NCI-H2196 (cell line): Measurements from ENCODE around the gene STRN3.
"Not testable (repeated sequence)": the region's sequence is repeated elsewhere in the genome, so short reads cannot be mapped to it uniquely, and the experiment has no call there.

Experiments
- DNase-seq: peaks from one replicate; lab custom pipeline; 2025; ENCODE audit not compliant: unreplicated experiment; lab: John Stamatoyannopoulos, UW

STRN3 gene

DNA sequence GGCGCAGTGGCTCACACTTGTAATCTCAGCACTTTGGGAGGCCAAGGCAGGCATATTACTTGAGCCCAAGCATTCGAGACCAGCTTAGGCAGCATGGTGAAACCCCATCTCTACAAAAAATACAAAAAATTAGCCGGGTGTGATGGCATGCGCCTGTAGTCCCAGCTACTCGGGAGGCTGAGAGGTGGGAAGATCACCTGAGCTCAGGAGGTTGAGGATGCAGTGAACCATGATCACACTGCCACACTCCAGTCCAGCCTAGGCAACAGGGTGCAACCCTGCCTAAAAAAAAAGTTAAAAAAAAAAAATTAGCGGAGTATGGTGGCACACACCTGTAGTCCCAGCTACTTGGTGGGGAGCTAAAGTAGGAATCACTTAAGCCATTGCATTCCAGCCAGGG lies 22.2 kb downstream of the STRN3 start:
- not testable (repeated sequence) for DNase-seq

DNA sequence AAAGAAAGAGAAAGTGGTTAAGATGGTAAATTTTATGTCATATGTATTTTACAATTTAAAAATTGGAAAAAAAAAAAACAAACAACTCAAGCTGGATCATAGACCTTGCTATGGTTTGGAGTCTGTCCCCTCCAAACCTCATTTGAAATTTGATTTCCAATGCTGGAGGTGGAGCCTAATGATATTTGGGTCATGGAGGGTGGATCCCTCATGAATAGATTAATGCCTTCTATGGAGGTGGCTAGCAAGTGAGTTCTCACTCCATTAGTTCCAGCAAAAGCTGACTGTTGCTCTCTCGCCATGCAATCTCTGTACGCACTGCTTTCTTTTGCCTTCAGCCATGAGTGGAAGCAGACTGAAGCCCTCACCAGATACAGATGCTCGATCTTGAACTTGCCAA lies 22.9 kb downstream of the STRN3 start:
- no peak for DNase-seq

DNA sequence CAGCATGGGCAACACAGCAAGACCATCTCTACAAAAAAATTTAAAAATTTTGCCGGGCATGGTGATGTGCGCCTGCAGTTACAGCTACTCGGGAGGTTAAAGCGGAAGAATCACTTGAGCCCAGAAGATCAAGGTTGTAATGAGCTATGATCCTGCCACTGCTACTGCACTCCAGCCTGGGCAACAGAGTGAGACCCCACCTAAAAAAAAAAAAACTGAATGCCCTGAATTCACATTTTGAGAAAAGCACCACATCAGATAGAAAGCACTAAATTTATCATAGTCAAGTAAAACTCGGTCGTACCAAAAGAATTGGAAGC lies 24.9 kb downstream of the STRN3 start:
- DNase-seq = no peak

DNA sequence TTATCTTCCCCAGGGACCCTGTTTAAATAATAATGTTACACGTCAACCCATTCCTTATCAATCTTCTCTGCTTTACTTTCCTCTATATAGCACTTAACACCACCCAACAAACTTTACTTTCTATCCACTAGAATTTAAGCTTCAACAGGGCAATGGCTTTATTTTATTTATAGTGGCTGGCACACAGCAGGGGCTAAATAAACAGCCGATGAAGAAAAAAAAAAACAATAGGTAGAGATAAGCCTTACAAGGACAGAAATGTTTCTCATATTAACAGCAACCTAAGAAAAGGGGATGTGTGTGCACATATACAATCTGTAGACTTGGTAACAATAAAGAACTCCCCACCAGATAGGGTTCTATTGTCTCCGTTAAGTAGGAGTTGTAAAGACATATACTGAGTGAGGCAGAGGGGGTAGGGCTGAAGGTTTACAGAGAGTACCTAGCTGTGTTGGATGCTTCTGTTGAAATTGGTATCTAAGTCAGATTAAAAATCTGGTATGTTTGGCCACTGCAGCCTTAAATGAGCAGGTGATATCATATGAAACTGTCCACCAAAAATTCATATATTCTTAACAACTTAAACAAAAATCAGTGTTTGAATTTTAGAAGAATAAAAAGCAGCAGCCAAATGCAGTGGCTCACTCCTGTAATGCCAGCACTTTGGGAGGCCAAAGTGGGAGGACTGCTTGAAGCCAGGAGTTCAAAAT lies 25.4 kb downstream of the STRN3 start:
- no peak for DNase-seq

DNA sequence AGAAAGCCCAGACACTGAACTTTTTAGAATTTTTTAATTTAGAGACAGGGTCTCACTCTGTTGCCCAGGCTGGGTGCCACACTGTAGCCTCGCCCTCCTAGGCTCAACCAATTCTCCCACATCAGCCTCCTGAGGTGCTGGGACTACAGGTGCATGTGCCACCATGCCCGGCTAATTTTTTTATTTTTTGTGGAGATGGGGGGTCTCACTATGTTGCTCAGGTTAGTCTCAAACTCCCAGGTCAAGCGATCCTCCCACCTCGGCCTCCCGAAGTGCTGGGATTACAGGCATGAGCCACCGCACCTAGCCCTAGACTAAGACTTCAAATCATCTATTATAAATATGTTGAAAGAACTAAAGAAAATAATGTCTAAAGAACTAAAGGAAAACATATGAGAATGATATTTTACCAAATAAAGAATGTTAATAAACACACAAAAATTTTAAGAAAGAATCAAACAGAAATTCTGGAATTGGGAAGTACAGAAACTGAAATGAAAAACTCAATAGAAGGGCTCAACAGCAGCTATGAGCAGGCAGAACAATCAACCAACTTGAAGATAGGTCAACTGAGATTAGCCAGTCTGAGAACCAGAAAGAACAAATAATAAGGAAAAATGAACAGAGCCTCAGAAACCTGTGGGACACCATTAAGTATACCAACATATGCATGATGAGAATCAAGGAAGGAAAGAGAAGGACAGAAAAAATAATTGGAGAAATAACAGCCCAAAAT lies 27.0 kb downstream of the STRN3 start:
- no peak for DNase-seq

DNA sequence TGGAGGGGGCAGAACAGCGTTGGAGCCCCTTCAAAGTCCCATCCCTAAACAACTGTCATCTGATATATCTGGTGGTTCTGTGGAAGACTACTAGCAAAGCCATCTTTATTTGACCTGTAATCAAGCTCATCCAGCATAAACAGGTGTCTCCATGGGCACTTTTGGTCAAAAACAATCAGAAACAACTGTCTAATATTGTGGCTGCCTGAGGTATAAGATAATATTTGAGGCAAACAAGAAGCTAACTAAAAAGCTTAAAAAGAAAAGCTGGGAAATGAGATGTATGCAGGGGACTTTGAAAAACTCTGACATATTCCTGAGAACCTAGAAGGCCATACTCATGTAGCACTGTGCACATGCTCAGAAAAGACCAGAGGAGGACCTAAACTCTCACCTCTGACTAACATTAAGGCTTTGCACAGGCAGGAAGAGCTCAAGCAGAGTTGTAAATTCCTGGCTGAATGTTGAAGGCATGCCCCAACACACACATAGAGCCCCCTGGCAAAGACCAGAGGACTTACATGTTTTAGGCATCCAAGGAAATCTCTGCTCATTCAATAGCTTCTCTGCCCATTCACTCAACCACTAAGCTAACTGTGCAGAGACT lies 28.0 kb downstream of the STRN3 start:
- no peak for DNase-seq

DNA sequence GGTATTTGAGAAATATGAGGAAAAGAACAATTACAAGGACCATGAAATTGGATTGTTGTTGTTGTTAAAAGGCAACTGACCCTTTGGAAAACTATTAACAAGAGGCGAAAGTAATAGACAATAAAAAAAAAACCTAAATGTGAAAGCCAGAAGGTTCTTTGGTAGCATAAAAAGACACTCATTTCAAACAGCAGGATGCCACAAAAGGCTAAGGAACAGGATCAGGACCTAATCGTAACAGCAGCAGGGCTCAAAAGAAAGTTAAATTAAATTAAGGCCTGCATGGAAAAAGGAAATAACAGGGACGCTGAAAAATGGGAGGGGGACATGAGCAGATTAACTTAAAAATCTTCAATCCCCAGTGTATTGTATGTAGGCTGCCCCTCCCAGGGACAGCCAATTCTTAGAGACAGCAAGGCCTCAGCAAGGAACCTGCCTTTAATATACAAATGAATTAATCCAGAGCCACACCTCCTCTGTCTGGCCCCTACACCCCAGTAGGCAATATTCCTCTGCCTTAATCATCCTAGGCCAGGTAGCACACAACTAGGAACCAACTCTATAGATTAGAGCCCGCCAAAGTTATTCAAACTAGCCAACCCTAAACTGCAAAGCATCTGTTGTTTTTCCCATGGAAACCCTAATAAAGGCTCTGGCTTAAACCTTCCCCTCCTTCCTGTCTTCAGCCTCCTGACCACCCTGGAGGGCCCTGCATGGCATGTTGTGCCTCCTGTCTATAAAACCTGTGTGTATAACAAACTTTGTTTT lies 29.1 kb downstream of the STRN3 start:
- DNase-seq = no peak

DNA sequence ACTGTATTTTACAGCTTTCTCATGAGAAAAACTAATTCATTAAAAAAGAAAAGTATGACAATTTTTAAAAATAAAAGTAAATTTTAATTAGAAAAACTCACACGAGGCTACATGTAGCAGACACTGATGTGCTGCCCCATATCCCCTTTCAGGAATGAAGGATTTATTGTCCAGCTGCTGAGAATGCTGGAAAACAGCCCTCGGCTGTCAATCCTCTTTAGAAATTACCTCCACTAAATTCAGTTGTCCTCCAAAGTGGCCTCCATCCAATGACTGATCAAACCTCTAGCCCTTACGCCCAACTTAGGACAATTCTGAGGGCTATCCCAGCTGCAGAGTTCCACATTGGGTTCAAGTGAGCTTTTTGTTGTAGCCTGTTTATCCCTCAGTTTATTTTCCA lies 30.5 kb downstream of the STRN3 start:
- no peak for DNase-seq

DNA sequence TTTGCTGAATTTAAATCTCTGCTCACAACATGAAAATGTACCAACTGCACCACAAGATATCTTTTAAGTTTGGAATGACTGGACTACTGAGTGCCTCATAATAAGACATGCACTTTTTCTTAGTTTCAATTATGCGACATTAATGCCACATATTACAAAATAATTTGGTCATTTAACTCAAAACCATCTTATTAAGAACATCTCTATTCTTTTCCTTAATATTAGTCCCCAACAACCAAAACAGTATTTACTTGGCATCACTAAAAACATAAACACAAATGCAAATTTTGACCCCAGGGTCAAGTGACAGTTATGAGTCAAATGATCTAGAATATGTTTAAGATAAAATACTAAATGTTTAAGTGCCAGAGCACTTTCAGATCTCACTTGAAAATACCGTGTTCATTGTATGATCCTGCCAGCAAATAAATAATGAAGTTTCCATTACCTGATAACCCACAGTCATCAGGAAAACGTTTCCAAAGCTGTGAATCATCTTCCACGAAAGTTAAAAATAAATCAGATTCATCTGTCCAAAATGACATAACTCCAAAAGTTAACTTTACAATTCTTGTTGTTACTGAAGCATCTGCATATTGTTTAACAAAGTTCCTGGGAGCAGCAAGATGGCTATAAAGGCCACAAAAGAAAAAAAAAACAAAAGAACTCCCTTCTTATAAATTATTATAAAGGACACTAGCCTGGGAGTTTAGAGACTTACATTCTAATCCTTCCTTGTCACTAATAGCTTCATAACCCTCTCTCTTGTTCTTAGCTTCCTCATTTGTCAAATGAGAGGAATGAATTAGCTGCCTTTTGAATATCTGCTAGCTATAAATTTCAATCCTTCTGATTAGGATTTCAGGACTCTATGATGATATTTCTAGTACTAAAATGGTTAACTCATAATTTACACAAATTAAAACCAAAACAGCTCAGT lies 31.2 kb downstream of the STRN3 start:
- no peak for DNase-seq

DNA sequence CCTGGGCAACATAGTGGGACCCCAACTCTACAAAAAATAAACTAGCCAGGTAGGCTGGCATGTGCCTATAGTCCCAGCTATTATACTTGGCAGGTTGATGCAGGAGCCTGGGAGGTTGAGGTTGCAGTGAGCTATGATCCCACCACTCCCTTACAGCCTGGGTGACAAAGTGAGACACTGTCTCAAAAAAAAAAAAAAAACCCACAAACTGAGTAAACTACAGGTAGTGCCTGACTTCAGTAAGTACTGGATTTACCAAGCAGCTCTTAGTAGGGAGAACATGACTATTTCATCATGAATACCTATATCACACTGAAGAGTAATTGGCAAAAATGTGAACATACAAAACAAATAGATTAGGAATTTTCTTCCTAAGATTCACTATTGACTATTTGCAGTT lies 33.1 kb downstream of the STRN3 start:
- no peak for DNase-seq

DNA sequence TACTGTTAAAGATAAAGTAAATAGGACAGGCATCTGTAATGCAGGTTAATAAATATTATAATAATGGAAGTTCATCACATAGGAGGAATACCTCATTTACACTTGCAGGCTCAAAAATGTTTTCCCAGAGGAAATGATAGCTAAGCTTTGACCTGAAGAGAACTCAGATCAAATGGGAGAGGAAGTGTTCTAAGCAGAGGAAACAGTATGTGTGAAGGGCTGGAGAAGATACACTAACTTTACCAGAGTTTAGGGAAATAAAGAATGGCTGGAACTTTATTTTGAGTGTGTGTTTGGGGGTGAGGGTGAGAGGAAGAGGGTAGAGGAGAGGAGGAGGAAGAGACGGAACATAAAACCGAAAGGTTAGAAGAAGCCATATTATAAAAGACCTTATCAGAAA lies 34.8 kb downstream of the STRN3 start:
- no peak for DNase-seq

DNA sequence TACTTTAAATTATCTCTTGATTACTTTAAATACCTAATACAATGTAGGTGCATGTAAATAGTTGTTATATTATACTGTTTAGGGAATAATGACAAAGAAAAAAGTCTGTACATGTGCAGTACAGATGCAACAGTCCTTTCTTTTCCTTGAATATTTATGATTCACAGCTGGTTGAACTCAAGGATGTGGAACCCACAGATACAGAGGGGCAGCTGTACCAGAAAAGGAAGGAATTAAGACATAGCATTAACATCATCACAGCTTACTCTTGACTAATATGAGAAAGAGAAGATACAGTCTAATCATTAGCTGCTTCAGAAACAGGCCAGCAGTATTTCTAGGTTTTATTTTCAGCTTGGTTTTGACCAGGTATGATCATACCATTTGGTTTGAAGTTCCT lies 35.4 kb downstream of the STRN3 start:
- no peak for DNase-seq

DNA sequence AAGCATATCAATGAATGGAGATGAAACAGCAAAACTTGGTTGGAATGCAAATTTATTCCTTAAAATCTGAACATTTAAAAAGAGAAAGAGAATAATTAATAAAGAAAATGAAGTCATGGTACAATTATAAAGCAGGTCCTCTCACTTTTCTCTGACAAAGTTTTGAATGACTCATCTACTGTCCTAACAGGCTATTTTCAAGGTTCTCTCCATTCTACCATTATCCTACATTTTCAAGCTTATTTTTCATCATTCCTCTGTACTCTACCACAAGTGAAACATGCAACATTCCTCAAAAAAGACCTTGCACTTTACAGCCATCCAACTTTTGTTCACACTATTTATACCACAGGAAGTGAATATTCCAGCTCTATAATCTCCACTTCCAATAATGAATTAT lies 37.7 kb downstream of the STRN3 start:
- no peak for DNase-seq

DNA sequence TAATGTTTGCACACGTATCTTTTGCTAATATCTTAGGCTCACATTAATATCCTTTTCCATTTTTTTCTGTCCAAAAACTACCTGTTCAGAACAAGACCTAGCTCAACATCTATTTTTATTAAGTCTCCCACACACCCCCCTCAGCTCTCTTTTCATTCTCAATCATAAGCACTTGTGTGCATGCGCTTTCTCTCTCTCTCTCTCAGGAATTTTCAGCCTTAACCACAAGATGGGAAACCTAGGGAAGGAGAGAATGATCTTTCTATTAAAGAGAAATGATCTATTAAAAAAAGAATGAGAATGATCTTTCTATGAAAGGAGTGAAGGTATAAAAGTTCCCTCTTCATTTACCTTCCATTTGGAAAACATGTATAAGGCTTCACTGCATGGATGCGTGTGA lies 40.4 kb downstream of the STRN3 start:
- no peak for DNase-seq

DNA sequence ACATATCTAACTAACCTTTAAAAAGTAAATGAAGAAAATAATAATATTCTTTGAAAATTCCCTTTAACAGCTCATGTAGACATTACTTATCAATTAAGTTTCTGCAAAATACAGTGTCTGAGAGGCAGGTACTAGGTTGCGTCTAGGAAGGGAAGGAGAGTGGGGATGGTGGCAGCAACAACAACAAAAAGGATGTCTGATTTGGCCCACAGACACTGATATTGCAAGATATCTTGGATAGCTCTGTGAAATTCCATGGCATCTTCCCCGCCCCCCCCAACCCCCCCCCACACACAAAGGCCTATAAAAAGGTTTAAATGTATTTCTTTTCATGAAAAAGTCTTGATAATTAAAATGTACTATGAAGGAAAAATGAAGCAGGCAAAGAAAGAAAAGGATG lies 42.3 kb downstream of the STRN3 start:
- no peak for DNase-seq

DNA sequence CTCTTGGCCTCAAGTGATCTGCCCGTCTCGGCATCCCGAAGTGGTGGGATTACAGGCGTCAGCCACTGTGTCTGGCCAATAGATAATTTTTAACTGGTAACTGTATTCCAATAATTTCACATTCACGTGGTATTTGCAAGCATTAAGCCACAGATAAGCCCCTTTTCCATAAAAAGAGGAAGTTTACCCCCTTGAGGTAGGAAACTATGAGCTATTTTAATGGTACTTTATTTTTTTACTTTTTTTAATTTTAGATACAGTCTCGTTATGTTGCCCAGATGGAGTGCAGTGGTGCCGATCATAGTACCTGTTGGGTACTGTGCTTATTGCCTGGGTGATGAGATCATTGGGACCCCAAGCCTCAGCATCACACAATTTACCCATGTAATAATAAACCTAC lies 43.6 kb downstream of the STRN3 start:
- no peak for DNase-seq

DNA sequence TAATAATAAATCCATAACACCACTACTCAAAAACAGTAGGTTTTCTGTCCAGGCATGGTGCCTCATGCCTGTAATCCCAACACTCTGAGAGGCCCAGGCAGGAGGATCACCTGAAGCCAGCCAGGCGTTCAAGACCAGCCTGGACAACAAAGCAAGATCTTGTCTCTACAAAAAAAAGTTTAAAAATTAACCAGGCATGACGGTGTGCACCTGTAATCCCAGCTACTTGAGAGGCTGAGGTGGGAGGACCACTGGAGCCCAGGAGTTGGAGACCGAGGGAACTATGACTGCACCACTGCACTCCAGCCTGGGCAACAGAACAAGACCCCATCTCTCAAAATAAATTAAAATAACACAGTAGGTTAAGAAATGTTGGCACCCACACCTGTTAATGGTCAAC lies 45.2 kb downstream of the STRN3 start:
- DNase-seq = no peak

DNA sequence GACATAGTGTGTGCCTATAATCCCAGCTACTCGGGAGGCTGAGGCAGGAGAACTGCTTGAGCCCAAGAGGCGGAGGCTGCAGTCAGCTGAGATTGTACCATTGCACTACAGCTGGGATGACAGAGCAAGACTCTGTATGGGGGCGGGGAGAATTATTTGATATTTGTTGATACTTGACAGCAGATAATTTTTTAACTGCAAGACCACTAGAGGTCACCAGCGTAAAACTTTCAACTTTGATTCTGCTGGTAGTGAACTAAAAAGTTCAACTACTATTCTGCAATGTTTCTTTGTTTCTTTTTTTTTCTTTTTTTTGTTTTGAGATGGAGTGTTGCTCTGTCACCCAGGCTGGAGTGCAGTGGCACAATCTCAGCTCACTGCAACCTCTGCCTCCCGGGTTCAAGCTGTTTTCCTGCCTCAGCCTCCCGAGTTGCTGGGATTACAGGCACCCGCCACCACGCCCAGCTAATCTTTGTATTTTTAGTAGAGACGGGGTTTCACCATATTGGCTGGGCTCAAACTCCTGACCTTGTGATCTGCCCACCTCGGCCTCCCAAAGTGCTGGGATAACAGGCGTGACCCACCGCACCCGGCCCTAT lies 46.0 kb downstream of the STRN3 start:
- peak; percentile 73 for DNase-seq

DNA sequence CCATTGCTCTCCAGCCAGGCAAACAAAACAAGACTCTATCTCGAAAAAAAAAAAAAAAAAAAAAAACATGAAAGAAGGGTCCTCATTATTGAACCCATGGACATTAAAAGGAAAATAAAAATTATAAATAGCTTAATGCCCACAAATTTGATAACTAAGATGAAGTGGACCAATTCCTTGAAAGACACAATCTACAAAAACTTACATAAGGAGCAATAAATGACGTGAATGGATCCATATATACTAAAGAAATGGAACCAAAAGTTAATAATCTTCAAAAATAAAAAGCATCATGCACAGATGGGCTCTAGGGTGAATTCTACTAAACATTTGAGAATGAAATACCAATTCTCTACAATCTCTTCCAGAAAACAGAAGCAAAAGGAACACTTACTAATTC lies 48.4 kb downstream of the STRN3 start:
- no peak for DNase-seq

DNA sequence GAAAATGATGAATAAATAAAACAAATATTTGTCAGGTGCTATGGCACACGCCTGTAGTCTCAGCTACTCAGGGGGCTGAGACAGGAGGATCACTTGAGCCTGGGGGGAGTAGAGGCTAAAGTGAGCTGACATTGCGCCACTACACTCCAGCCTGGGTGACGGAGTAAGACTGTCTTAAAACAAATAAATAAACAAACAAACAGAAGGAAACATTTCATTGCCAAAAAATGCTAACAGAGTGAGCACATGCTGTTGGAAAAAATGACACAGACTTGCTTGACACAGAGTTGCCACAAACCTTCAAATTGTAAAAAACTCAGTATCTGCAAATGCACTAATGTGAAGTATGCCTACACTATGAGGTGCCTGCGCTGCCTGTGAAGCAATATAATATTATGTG lies 51.6 kb downstream of the STRN3 start:
- no peak for DNase-seq
